SK-N-SH (cell line): ENCODE results near the gene TGFBI. TPM values are rescaled to one million over a fixed set of nuclear protein-coding genes. Genes with fewer than 3 reads are reported as not detected.

Experiments used
- CTCF ChIA-PET: fragments of 300-600, 350-600 bp; formaldehyde crosslinking; extraction: SDS; loops from one replicate; lab custom pipeline; 2021; lab: Yijun Ruan, JAX
- POLR2A ChIA-PET: fragments of 350-600 bp; sonication (Branson Sonifier 250); formaldehyde crosslinking; extraction: SDS; loops from one replicate; lab custom pipeline; 2020; ENCODE audit warnings: antibody characterized with exemption, inconsistent platforms; lab: Yijun Ruan, JAX
- DNase-seq: peaks from one replicate; pipeline ENCODE4 v3.0.0; 2012
- H2AFZ ChIP-seq: fragments of 200-600 bp; sonication (generic); 2 replicates; pipeline ENCODE4 v1.8.1; 2016; ENCODE audit warnings: antibody characterized with exemption, mild to moderate bottlenecking, low read depth
- H3F3A ChIP-seq: fragments of 200-600 bp; sonication (generic); replicated peaks from 2 replicates; pipeline ENCODE3; 2016; ENCODE audit warnings: antibody characterized with exemption, mild to moderate bottlenecking; ENCODE audit not compliant: insufficient read depth
- H3K27ac ChIP-seq, 2 experiments: fragments of 200-500 bp in 1 of 2; fragments of 200-600 bp in 1 of 2; sonication (Bioruptor generic) in 1 of 2; sonication (generic), shearing (Covaris generic) in 1 of 2; 2 replicates each; pipeline versions ENCODE4 v1.5.1 to v1.6.1; 2014 to 2016; ENCODE audit warnings: low read depth in 2 of 2, inconsistent platforms in 1 of 2, low read length in 1 of 2, mild to moderate bottlenecking in 1 of 2, mixed read lengths in 1 of 2
- H3K27me3 ChIP-seq: fragments of 200-600 bp; sonication (generic), shearing (Covaris generic); 2 replicates; pipeline ENCODE4 v1.6.1; 2016; ENCODE audit warnings: mixed run types; ENCODE audit not compliant: insufficient read depth
- H3K36me3 ChIP-seq, 2 experiments: fragments of 200-500 bp in 1 of 2; fragments of 200-600 bp in 1 of 2; sonication (Bioruptor generic) in 1 of 2; sonication (generic) in 1 of 2; replicated peaks in 1 of 2; 2 replicates each; pipeline versions ENCODE3 to v1.5.1; 2014 to 2016; ENCODE audit warnings: low read length in 1 of 2, mild to moderate bottlenecking in 1 of 2; ENCODE audit not compliant: insufficient read depth in 2 of 2, control insufficient read depth in 1 of 2
- H3K4me1 ChIP-seq, 2 experiments: fragments of 200-500 bp in 1 of 2; fragments of 200-600 bp in 1 of 2; sonication (Bioruptor generic) in 1 of 2; sonication (generic), shearing (Covaris generic) in 1 of 2; 2 replicates each; pipeline versions ENCODE4 v1.5.1 to v1.6.1; 2014 to 2016; ENCODE audit warnings: low read depth in 1 of 2, low read length in 1 of 2, mixed run types in 1 of 2; ENCODE audit not compliant: insufficient read depth in 2 of 2, control insufficient read depth in 1 of 2
- H3K4me2 ChIP-seq: fragments of 200-600 bp; sonication (generic), shearing (Covaris generic); 2 replicates; pipeline ENCODE4 v1.6.1; 2017; ENCODE audit warnings: mixed run types
- H3K4me3 ChIP-seq, 2 experiments: fragments of 200-500 bp in 1 of 2; fragments of 200-600 bp in 1 of 2; sonication (Bioruptor generic) in 1 of 2; sonication (generic), shearing (Covaris generic) in 1 of 2; 2 replicates each; pipeline versions ENCODE4 v1.5.1 to v1.8.1; 2014 to 2016; ENCODE audit warnings: low read depth in 2 of 2, inconsistent platforms in 1 of 2, low read length in 1 of 2, mild to moderate bottlenecking in 1 of 2, mixed read lengths in 1 of 2, moderate library complexity in 1 of 2
- H3K79me2 ChIP-seq: fragments of 200-600 bp; sonication (generic); 2 replicates; pipeline ENCODE4 v1.8.1; 2017; ENCODE audit warnings: mild to moderate bottlenecking; ENCODE audit not compliant: insufficient read depth
- H3K9ac ChIP-seq: fragments of 200-600 bp; sonication (generic); 2 replicates; pipeline ENCODE4 v1.6.1; 2017; ENCODE audit warnings: mixed run types
- H3K9me2 ChIP-seq: fragments of 200-600 bp; sonication (generic); 2 replicates; pipeline ENCODE4 v1.6.1; 2017; ENCODE audit warnings: mixed run types
- H3K9me3 ChIP-seq: fragments of 200-600 bp; sonication (generic); 2 replicates; pipeline ENCODE4 v1.6.1; 2017; ENCODE audit warnings: mixed run types, mild to moderate bottlenecking, moderate library complexity
- H4K20me1 ChIP-seq: fragments of 200-600 bp; sonication (generic); 2 replicates; pipeline ENCODE4 v1.6.1; 2017; ENCODE audit warnings: mild to moderate bottlenecking, mixed run types; ENCODE audit not compliant: insufficient read depth
- GABPA ChIP-seq: IDR thresholded peaks from 2 replicates; pipeline ENCODE4 v1.4.0; 2012; ENCODE audit warnings: low read depth, mild to moderate bottlenecking
- MAX ChIP-seq: IDR thresholded peaks from 2 replicates; pipeline ENCODE4 v1.4.0; 2012; ENCODE audit warnings: low read depth
- MXI1 ChIP-seq: IDR thresholded peaks from 2 replicates; pipeline ENCODE4 v1.6.1; 2012; ENCODE audit warnings: mild to moderate bottlenecking, low read depth, low read length, improper control_type of control experiment
- REST ChIP-seq: IDR thresholded peaks from 2 replicates; pipeline ENCODE4 v1.6.1; 2012; ENCODE audit warnings: mild to moderate bottlenecking, low read depth, low read length, moderate library complexity
- RFX5 ChIP-seq: IDR thresholded peaks from 2 replicates; pipeline ENCODE4 v1.6.1; 2012; ENCODE audit warnings: mild to moderate bottlenecking, improper control_type of control experiment, low read length
- RXRA ChIP-seq: IDR thresholded peaks from 2 replicates; pipeline ENCODE4 v1.4.0; 2012; ENCODE audit warnings: low read depth, mild to moderate bottlenecking, borderline replicate concordance
- TCF12 ChIP-seq: IDR thresholded peaks from 2 replicates; pipeline ENCODE4 v1.4.0; 2012
- YY1 ChIP-seq: IDR thresholded peaks from 2 replicates; pipeline ENCODE4 v1.4.0; 2012; ENCODE audit warnings: low read depth, mild to moderate bottlenecking
- WGBS: methylation state at CpG from one replicate; pipeline ENCODE4 v1.1.6; 2017; ENCODE audit warnings: low lambda C conversion rate; 5-methylcytosine and 5-hydroxymethylcytosine counted together
- polyA plus RNA-seq, 3 experiments: library from polyadenylated mRNA; depleted of rRNA; stranded (reverse); fragments of >200 nt; gene quantifications; 2 replicates each; pipeline ENCODE4 v1.2.3, GENCODE V29; 2012
- TF ChIP-seq, protein P1 (sequence below): fragments of 150-350 bp; IDR thresholded peaks from 2 replicates; pipeline ENCODE4 v1.6.1; 2017; ENCODE audit warnings: antibody characterized with exemption, low read length, low read depth, borderline replicate concordance
- TF ChIP-seq, protein P2 (sequence below): IDR thresholded peaks from 2 replicates; pipeline ENCODE4; 2012

Gene TGFBI
- polyA plus RNA-seq, 1 of the 3 experiments (the other 2 are of a cell fraction): 2,678 TPM

DNA sequence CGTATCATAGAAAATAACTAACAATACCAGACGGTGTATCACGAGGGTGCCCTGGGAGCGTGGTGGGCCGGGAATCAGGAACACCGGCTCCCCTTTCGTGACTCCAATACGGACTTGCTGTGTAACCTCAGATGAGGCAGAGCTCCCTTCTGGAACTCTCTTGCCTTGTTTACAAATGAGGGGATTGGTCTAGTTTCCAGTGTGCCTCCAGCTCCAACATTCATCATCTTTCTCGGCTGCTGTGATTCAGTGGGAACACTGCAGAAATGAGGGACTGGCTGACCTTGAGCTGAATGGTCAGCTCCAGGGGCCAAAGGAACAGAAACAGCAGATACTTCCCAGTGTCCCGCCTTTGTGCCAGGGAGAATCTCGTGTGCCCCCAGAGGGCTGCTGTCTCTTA lies 22.6 kb upstream of the TGFBI start:
- H3K4me1 ChIP-seq: peaks cover 10 to 37% of the 10 kb centered on the region in 2 experiments
- no peaks in the 10 kb centered on the region for H3K36me3 ChIP-seq

More for the DNA sequence above, 22.6 kb upstream of the TGFBI start:
- no peak for TF ChIP-seq RFX5
- no peak for TF ChIP-seq MAX
- TF ChIP-seq YY1: no peak
- TF ChIP-seq, protein P1, sequence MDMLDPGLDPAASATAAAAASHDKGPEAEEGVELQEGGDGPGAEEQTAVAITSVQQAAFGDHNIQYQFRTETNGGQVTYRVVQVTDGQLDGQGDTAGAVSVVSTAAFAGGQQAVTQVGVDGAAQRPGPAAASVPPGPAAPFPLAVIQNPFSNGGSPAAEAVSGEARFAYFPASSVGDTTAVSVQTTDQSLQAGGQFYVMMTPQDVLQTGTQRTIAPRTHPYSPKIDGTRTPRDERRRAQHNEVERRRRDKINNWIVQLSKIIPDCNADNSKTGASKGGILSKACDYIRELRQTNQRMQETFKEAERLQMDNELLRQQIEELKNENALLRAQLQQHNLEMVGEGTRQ: no peak
- TF ChIP-seq MXI1: no peak
- TF ChIP-seq REST: no peak
- TF ChIP-seq RXRA: no peak
- TF ChIP-seq TCF12: no peak
- TF ChIP-seq GABPA: no peak
- TF ChIP-seq, protein P2, sequence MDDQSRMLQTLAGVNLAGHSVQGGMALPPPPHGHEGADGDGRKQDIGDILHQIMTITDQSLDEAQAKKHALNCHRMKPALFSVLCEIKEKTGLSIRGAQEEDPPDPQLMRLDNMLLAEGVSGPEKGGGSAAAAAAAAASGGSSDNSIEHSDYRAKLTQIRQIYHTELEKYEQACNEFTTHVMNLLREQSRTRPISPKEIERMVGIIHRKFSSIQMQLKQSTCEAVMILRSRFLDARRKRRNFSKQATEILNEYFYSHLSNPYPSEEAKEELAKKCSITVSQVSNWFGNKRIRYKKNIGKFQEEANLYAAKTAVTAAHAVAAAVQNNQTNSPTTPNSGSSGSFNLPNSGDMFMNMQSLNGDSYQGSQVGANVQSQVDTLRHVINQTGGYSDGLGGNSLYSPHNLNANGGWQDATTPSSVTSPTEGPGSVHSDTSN: no peak
- DNase-seq: no peak
- H3K9ac ChIP-seq: peak overlapping the region; percentile 81
- CTCF ChIA-PET: interaction anchor here (0.9 to 2.1 kb wide), 4 partner anchors 11 to 56 kb away, joined by 3 to 9 read pairs (median 4); no protein-coding TSS in a partner anchor
- WGBS: 76% methylated on average over 10 of the region's 11 CpGs
- H4K20me1 ChIP-seq: no peaks in the 10 kb centered on the region
- POLR2A ChIA-PET: no interaction called here
- H3K4me2 ChIP-seq: peak overlapping the region; percentile 48
- no peaks in the 10 kb centered on the region for H3K9me2 ChIP-seq
- no peaks in the 10 kb centered on the region for H3K9me3 ChIP-seq
- H3K79me2 ChIP-seq: 0 out of 2 replicates have a peak, but pooled peaks cover 15% of the 10 kb centered on the region
- no peaks in the 10 kb centered on the region for H3K27me3 ChIP-seq
- H3K27ac ChIP-seq: peak overlapping the region; percentile 65 to 100; a peak in 3 of 4 replicates
- no peak overlapping the region for H3K4me3 ChIP-seq
- H2AFZ ChIP-seq: no peak overlapping the region
- peaks cover 60% of the 10 kb centered on the region for H3F3A ChIP-seq
